ENCODE data around the gene NOS1AP. TPM values are rescaled to one million over a fixed set of nuclear protein-coding genes. Genes with fewer than 3 reads are reported as not detected.

NOS1AP gene
- total RNA-seq, 1 experiment from 2014 or later = 9.9 TPM

DNA sequence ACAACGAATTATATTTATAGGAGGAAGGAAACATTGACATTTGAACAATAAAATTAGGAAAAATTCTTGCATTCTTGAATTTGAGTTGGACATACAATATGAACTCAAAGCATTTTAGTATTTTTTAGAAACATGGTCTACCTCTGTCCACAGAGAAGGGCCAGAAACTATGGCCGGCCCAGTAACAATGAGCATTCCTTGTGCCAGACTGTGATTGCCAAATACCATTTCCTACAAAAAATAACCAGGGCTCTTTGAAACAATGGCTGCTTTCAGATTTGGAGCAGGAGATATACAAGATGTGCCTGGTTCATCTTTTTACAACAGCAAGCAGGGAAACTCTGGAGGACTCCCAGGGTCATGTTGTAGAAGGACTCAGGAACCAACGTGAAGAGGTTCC, 38.4 kb downstream of the NOS1AP start:
- no peak overlapping the region for H3K27ac Mint-ChIP-seq (ENCODE audit: unreplicated experiment)
- no peak overlapping the region for H3K4me3 Mint-ChIP-seq (ENCODE audit: low read depth, unreplicated experiment)
- intact Hi-C loops (cut with micrococcal nuclease; ENCODE audit: unreplicated experiment) = no loop called here
- no peaks in the 10 kb centered on the region for H3K27me3 Mint-ChIP-seq (ENCODE audit: unreplicated experiment)
- no peaks in the 10 kb centered on the region for H3K4me1 Mint-ChIP-seq (ENCODE audit: low read depth, unreplicated experiment)
- TF ChIP-seq, protein P1, sequence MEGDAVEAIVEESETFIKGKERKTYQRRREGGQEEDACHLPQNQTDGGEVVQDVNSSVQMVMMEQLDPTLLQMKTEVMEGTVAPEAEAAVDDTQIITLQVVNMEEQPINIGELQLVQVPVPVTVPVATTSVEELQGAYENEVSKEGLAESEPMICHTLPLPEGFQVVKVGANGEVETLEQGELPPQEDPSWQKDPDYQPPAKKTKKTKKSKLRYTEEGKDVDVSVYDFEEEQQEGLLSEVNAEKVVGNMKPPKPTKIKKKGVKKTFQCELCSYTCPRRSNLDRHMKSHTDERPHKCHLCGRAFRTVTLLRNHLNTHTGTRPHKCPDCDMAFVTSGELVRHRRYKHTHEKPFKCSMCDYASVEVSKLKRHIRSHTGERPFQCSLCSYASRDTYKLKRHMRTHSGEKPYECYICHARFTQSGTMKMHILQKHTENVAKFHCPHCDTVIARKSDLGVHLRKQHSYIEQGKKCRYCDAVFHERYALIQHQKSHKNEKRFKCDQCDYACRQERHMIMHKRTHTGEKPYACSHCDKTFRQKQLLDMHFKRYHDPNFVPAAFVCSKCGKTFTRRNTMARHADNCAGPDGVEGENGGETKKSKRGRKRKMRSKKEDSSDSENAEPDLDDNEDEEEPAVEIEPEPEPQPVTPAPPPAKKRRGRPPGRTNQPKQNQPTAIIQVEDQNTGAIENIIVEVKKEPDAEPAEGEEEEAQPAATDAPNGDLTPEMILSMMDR (IDR thresholded peaks at IDR 0.05; ENCODE audit: unreplicated experiment) = no peak
- no TSS peak for BruUV-seq (replicated peaks)
- no peaks in the 10 kb centered on the region for H3K36me3 Mint-ChIP-seq (ENCODE audit: insufficient read depth, unreplicated experiment)
- DNase-seq = no peak
- peaks cover 16% of the 10 kb centered on the region for H3K9me3 Mint-ChIP-seq (ENCODE audit: low read depth, unreplicated experiment)
- CTCF ChIA-PET = no interaction called here

DNA sequence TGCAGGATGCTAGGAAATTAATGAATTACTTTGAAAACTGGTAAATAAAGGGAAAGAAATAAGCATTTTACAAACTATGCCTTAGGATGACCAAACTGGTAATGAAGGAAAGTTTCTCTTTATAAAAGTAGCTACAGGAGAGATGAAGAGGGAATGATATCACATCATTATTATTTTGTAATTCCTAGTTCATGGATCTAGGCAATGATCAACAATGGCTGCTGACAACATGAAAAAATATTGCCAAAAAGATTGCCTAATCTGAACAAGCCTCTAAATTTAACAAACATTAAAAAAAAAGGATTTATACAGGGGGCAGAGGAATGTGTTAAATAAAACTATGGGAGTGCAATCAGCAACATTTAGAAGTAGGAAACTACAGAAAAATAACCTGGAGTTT, 38.9 kb downstream of the NOS1AP start:
- Mint-ChIP-seq H3K27me3 (ENCODE audit: unreplicated experiment) (no peaks in the 10 kb centered on the region), H3K9me3 (ENCODE audit: low read depth, unreplicated experiment) (peaks cover 16% of the 10 kb centered on the region), H3K27ac (ENCODE audit: unreplicated experiment) (no peak overlapping the region), H3K4me1 (ENCODE audit: low read depth, unreplicated experiment) (no peaks in the 10 kb centered on the region), H3K4me3 (ENCODE audit: low read depth, unreplicated experiment) (no peak overlapping the region), H3K36me3 (ENCODE audit: insufficient read depth, unreplicated experiment) (no peaks in the 10 kb centered on the region)
- BruUV-seq (replicated peaks) = no TSS peak
- CTCF ChIA-PET = interaction anchor here (0.5 kb wide), 1 partner anchor 11 kb away, joined by 4 read pairs; no protein-coding TSS in a partner anchor
- DNase-seq = no peak
- intact Hi-C loops (cut with micrococcal nuclease; ENCODE audit: unreplicated experiment) = no loop called here
- TF ChIP-seq, protein P1 (IDR thresholded peaks at IDR 0.05; ENCODE audit: unreplicated experiment) = no peak

DNA sequence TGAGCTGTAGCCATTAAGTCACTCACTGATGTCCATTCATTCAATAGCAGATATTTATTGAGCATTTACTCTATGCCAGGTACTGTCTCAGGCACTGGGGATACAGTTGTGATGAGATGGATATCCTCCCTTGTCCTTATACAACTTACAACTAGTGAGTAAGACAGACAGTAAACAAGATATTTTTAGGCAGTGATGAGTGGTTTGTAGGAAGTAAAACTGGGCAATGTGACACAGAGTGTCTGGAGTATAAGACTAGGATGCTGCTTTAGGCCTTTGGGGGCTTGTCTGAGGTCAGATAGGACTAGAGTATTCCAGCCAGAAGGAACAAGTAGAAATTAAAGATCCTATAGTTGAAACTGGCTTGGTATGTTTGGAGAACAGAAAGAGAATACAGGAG, 41.4 kb downstream of the NOS1AP start:
- H3K4me3 Mint-ChIP-seq (ENCODE audit: low read depth, unreplicated experiment) = no peak overlapping the region
- H3K4me1 Mint-ChIP-seq (ENCODE audit: low read depth, unreplicated experiment) = no peaks in the 10 kb centered on the region
- H3K9me3 Mint-ChIP-seq (ENCODE audit: low read depth, unreplicated experiment) = peaks cover 8% of the 10 kb centered on the region
- intact Hi-C loops (cut with micrococcal nuclease; ENCODE audit: unreplicated experiment) = no loop called here
- H3K36me3 Mint-ChIP-seq (ENCODE audit: insufficient read depth, unreplicated experiment) = no peaks in the 10 kb centered on the region
- DNase-seq = no peak
- no peak overlapping the region for H3K27ac Mint-ChIP-seq (ENCODE audit: unreplicated experiment)
- BruUV-seq (replicated peaks) = no TSS peak
- no peaks in the 10 kb centered on the region for H3K27me3 Mint-ChIP-seq (ENCODE audit: unreplicated experiment)
- TF ChIP-seq, protein P1 (IDR thresholded peaks at IDR 0.05; ENCODE audit: unreplicated experiment) = no peak
- CTCF ChIA-PET = no interaction called here

DNA sequence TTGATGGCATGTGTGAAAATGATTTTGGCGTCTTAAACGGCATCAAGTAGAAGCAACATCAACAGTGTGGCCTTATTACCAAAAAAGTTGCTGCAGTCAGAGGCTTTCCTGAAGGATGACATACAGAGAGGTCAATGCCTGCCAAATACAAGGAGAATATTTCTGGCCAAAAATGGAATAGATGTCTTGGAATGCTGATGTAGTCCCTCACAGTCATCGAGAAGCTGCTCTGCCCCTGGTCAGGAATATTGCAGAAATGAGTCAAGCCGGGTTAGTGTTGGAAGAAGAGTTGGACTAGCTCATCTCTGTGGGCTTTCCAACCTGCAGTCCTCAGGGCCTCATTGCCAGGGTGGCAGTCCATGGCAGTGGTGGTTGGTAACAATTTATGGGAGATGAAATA, 42.1 kb downstream of the NOS1AP start:
- no peak overlapping the region for H3K27ac Mint-ChIP-seq (ENCODE audit: unreplicated experiment)
- CTCF ChIA-PET = no interaction called here
- H3K9me3 Mint-ChIP-seq (ENCODE audit: low read depth, unreplicated experiment) = peaks cover 8% of the 10 kb centered on the region
- H3K4me1 Mint-ChIP-seq (ENCODE audit: low read depth, unreplicated experiment) = no peaks in the 10 kb centered on the region
- no peak for DNase-seq
- H3K36me3 Mint-ChIP-seq (ENCODE audit: insufficient read depth, unreplicated experiment) = no peaks in the 10 kb centered on the region
- TF ChIP-seq, protein P1 (IDR thresholded peaks at IDR 0.05; ENCODE audit: unreplicated experiment) = no peak
- H3K4me3 Mint-ChIP-seq (ENCODE audit: low read depth, unreplicated experiment) = no peak overlapping the region
- intact Hi-C loops (cut with micrococcal nuclease; ENCODE audit: unreplicated experiment) = no loop called here
- H3K27me3 Mint-ChIP-seq (ENCODE audit: unreplicated experiment) = no peaks in the 10 kb centered on the region
- no TSS peak for BruUV-seq (replicated peaks)

All from Calu3 (cell line).